ENCODE results near the gene MORF4L2. TPM values are rescaled to one million over a fixed set of nuclear protein-coding genes. Genes with fewer than 3 reads are reported as not detected.

The MORF4L2 gene
- total RNA-seq, 1 donor from 2014 or later = 419 TPM

DNA sequence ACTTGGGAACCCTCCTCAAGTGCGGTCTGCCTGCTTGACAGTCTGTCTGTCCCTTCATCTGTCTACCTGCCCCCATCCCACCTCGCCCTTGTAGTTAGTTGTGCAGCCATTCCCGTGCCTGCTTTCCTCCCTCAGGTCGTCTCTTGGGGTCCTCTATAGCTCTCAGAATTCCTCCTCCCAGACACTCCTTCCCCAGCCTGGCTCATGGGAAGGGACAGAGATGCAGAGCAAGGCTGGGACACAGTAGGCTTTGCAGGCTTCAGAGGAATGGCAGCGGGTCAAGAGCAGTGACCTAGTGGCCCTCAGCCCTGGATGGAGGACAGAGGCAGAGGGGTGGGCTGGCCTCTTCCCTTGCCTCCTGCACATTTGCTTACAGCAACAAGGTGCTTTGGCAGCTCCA lies 42.5 kb upstream of the MORF4L2 start:
- TF ChIP-seq, protein P1, sequence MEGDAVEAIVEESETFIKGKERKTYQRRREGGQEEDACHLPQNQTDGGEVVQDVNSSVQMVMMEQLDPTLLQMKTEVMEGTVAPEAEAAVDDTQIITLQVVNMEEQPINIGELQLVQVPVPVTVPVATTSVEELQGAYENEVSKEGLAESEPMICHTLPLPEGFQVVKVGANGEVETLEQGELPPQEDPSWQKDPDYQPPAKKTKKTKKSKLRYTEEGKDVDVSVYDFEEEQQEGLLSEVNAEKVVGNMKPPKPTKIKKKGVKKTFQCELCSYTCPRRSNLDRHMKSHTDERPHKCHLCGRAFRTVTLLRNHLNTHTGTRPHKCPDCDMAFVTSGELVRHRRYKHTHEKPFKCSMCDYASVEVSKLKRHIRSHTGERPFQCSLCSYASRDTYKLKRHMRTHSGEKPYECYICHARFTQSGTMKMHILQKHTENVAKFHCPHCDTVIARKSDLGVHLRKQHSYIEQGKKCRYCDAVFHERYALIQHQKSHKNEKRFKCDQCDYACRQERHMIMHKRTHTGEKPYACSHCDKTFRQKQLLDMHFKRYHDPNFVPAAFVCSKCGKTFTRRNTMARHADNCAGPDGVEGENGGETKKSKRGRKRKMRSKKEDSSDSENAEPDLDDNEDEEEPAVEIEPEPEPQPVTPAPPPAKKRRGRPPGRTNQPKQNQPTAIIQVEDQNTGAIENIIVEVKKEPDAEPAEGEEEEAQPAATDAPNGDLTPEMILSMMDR (conservative IDR thresholded peaks at IDR 0.05) = no peak
- Mint-ChIP-seq H3K27me3 (peaks cover 23% of the 10 kb centered on the region), H3K9me3 (no peaks in the 10 kb centered on the region), H3K36me3 (no peaks in the 10 kb centered on the region), H3K27ac (no peak overlapping the region), H3K4me3 (no peak overlapping the region), H3K4me1 (ENCODE audit: unreplicated experiment) (peaks cover 12% of the 10 kb centered on the region)
- no peak for DNase-seq (ENCODE audit: extremely low spot score, unreplicated experiment)

DNA sequence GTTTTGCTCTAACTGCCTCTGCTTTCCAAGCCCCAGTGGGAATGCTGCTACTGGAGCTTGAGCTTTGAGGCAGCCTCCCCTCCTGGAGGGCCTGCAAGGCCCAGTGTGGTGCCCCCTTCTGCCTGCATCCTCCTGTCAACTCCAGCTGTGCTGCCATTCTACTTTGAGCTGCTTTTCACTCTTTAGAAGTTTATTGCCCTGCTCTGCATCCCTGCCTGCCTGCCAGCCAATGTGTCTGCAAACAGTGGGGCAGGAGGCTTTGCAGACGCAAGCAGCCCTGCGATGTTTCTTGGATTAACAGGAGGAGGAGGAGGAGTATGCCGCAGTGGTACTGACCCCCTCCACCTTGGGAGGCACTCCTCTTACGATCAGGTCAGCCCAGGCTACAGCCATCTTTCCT lies 40.6 kb upstream of the MORF4L2 start:
- Mint-ChIP-seq H3K4me1 (ENCODE audit: unreplicated experiment) (peaks cover 12% of the 10 kb centered on the region), H3K36me3 (no peaks in the 10 kb centered on the region), H3K27ac (no peak overlapping the region), H3K27me3 (peaks cover 22% of the 10 kb centered on the region), H3K4me3 (no peak overlapping the region), H3K9me3 (no peaks in the 10 kb centered on the region)
- TF ChIP-seq, protein P1 (conservative IDR thresholded peaks at IDR 0.05) = no peak
- DNase-seq (ENCODE audit: extremely low spot score, unreplicated experiment) = no peak

DNA sequence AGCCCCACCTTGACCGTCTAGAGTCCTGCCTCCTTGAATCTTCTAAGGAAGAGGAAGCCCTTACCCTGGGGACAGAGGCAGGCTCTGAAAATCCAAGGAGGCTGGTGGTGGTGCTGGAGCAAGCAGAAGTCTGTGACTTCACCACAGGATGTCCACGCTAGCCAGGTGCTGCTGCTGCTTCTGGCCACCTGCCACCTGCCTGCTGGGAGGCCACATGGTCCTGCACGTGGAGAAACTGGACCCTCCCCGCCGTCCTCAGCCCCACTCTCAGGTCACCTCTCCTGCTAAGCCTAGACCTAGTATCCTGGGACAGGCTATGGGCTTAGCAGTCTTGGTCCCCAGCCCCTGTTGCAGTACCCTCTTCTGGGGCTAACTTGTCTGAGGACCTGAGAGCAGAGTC lies 40.0 kb upstream of the MORF4L2 start:
- Mint-ChIP-seq H3K27me3 (peaks cover 20% of the 10 kb centered on the region), H3K9me3 (no peaks in the 10 kb centered on the region), H3K4me3 (no peak overlapping the region), H3K4me1 (ENCODE audit: unreplicated experiment) (peaks cover 12% of the 10 kb centered on the region), H3K36me3 (no peaks in the 10 kb centered on the region), H3K27ac (no peak overlapping the region)
- no peak for DNase-seq (ENCODE audit: extremely low spot score, unreplicated experiment)
- TF ChIP-seq, protein P1 (conservative IDR thresholded peaks at IDR 0.05) = no peak

DNA sequence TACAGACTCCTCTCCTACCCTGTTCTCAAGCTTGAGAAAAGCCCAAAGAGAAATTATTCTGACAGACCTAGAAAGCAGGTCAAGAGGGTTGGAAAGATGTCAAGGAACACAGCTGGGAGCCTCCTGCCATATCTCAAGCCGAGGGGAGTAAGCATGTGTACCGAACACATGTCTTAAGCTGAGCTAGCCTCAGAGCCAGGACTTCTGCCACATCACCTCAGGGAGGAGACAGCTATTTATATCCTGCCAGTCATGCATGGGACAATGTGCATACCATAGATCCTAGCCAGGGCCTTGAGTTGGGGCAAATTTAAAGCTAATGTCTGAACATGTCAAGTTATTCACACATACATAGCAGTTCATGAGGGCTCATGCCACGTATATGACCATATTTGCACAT lies 36.0 kb upstream of the MORF4L2 start:
- no peaks in the 10 kb centered on the region for H3K4me1 Mint-ChIP-seq (ENCODE audit: unreplicated experiment)
- DNase-seq (ENCODE audit: extremely low spot score, unreplicated experiment) = no peak

DNA sequence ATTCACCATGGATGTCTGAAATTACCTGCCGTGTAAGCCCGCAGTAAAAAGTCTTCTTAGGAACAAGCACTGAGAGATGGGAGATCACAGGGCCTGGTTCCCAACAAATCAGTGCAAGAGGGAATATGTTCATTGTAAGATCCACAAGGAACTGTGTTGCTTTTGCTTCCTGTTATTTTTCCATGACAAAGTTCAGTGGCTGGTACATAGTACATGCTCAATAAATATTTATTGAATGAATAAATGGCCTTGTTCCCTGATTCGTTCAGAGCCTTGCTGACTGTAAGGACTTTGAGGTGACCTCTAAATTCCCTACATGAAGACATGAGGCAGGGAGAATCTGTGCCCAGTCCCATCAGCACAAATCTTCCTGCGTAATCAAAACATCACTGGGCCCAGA lies 31.6 kb upstream of the MORF4L2 start:
- H3K4me1 Mint-ChIP-seq (ENCODE audit: unreplicated experiment) = no peaks in the 10 kb centered on the region
- no peaks in the 10 kb centered on the region for H3K9me3 Mint-ChIP-seq
- H3K36me3 Mint-ChIP-seq = no peaks in the 10 kb centered on the region
- H3K4me3 Mint-ChIP-seq = no peak overlapping the region
- TF ChIP-seq, protein P1 (conservative IDR thresholded peaks at IDR 0.05) = no peak
- H3K27ac Mint-ChIP-seq = no peak overlapping the region
- no peaks in the 10 kb centered on the region for H3K27me3 Mint-ChIP-seq
- DNase-seq (ENCODE audit: extremely low spot score, unreplicated experiment) = no peak

More for the DNA sequence above, 36.0 kb upstream of the MORF4L2 start:
- H3K27me3 Mint-ChIP-seq = peaks cover 3% of the 10 kb centered on the region
- no peaks in the 10 kb centered on the region for H3K9me3 Mint-ChIP-seq
- TF ChIP-seq, protein P1 (conservative IDR thresholded peaks at IDR 0.05) = no peak
- H3K4me3 Mint-ChIP-seq = no peak overlapping the region
- H3K27ac Mint-ChIP-seq = no peak overlapping the region
- no peaks in the 10 kb centered on the region for H3K36me3 Mint-ChIP-seq

DNA sequence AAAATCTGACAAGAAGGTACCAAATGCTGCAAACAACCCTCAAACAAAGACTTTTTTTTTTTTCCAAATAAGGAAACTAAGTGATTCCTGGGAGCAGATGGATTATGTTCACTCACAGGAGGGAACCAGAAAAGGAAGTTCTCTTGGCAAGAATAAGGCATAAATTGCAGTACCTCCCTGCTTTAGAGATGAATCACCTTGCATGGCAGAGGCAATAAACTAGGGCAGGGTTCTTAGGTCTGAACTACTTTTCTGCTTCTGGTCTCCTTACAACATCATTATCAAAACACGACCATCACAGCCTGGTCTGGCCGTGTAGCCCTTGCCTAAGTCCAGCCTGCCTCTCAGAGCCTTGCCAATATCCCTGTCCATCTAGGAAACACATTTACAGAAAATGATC lies 30.5 kb upstream of the MORF4L2 start:
- no peak overlapping the region for H3K4me3 Mint-ChIP-seq
- no peaks in the 10 kb centered on the region for H3K36me3 Mint-ChIP-seq
- H3K27ac Mint-ChIP-seq = no peak overlapping the region
- TF ChIP-seq, protein P1 (conservative IDR thresholded peaks at IDR 0.05) = no peak
- no peaks in the 10 kb centered on the region for H3K4me1 Mint-ChIP-seq (ENCODE audit: unreplicated experiment)
- no peaks in the 10 kb centered on the region for H3K27me3 Mint-ChIP-seq
- H3K9me3 Mint-ChIP-seq = peaks cover 2% of the 10 kb centered on the region
- DNase-seq (ENCODE audit: extremely low spot score, unreplicated experiment) = no peak

Measured in type B pancreatic cell (in vitro differentiated cells).